IPS-18c (cell line): ENCODE results near the gene CTU2.

Experiments
- H3K4me3 ChIP-seq: 2 replicates; pipeline ENCODE4 v1.7.0; 2013; ENCODE audit warnings: low read depth, mild to moderate bottlenecking, low read length, moderate library complexity; ENCODE audit not compliant: insufficient read depth
- H3K9me3 ChIP-seq: one replicate; pipeline ENCODE4 v1.6.1; 2013; ENCODE audit warnings: mild to moderate bottlenecking, low read length, moderate library complexity; ENCODE audit not compliant: control insufficient read depth, insufficient read depth

Gene CTU2

DNA sequence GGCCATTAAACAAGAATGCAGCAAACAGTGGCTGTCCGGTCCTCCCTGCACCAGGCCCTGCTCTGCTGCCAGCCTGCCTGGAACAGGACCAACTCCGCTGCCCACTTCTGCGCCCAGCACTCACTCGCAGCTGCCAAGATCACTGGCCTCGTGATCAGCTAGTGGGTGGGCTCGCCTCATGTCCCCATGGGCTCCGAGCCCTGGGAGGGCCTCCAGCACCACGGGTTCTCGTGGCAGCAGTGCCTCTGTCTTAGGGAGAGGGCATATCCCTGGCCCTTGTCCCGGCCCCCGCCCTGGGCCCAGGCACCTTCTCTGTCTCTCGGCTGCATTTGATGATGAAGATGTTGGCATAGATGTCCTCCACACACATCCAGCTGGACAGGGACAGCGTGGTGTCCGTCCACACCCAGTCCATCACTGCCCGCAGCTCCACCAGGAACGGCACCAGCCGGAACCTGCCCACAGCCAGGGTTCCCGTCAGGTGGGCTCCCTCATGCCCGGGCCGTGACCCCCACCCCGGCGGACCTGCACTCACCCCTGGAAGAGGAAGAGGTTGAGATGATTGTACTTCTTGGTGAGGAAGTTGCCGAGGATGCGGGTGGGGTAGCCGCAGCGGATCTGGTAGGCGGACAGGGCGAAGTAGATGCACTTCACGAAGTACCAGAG, 13.1 kb downstream of the CTU2 start:
- H3K4me3 ChIP-seq = no peak overlapping the region
- H3K9me3 ChIP-seq = no peaks in the 10 kb centered on the region

DNA sequence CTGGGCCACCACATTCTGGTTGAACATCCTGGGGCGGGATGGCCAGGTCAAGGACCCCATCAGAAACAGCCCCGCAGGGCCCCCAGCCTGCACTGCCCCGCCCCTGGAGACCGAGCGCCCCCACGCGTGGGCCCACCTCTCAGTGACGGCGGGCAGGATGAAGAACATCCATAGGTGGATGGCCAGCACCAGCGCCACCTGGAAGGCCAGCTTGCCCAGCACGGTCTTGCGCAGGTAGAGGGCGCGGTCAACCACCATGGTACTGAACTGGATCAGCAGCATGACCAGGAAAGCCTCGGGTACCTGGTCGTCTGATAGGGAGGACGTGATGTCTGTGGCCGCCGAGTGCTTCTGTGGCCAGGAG, 13.6 kb downstream of the CTU2 start:
- Histone ChIP-seq H3K4me3 (no peak overlapping the region), H3K9me3 (no peaks in the 10 kb centered on the region)

DNA sequence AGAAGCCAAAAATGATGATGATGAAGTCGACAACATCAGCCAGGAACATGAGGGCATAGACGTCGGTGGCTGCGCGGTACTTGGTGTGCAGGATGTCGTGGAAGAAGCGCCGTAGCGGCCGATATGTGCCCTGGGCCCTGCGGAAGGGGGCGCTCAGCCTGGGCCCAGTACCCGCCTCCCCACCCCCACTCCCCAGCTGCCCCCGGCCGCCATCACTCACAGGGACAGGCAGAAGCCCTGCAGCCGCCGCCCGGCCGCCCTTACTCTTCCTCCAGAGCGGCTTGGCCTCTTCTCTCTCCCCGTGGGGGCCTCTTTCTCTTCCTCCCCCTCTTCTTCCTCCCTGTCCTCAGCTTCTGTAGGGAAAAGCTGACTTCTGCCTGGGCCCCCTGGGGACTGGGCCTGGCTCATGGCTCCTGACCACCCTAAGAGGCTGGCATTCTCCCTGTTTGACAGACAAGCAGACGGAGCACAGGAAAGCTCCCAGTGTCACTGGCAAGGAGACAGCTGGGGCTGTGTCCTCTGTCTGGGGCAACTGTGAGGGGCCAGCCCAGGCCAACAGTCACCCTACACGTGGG, 14.2 kb downstream of the CTU2 start:
- H3K9me3 ChIP-seq = no peaks in the 10 kb centered on the region
- H3K4me3 ChIP-seq = no peak overlapping the region

DNA sequence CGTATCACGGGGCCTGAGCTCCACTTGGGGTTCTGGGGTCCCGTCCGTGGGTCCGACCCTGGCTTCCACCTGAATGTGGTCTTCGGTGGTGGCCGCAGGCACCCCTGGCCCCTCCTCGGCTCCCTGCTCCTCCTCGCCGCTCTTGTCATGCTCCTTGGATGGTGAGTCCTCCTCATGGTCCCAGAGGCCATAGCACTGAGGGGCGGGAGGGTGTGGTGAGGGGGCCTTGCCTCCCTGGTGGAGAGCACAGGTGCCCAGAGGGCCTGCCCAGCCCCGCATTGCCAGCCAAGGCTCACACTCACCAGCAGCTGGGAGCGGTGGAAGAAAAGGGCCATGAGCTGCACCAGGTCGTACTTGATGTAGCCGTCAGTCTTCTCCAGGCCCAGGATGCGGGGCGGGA, 14.9 kb downstream of the CTU2 start:
- Histone ChIP-seq H3K9me3 (no peaks in the 10 kb centered on the region), H3K4me3 (no peak overlapping the region)

GRCh38 chr16:88721815-88722755, 15.8 kb downstream of the CTU2 start:
- H3K4me3 ChIP-seq = no peak overlapping the region
- no peaks in the 10 kb centered on the region for H3K9me3 ChIP-seq

DNA sequence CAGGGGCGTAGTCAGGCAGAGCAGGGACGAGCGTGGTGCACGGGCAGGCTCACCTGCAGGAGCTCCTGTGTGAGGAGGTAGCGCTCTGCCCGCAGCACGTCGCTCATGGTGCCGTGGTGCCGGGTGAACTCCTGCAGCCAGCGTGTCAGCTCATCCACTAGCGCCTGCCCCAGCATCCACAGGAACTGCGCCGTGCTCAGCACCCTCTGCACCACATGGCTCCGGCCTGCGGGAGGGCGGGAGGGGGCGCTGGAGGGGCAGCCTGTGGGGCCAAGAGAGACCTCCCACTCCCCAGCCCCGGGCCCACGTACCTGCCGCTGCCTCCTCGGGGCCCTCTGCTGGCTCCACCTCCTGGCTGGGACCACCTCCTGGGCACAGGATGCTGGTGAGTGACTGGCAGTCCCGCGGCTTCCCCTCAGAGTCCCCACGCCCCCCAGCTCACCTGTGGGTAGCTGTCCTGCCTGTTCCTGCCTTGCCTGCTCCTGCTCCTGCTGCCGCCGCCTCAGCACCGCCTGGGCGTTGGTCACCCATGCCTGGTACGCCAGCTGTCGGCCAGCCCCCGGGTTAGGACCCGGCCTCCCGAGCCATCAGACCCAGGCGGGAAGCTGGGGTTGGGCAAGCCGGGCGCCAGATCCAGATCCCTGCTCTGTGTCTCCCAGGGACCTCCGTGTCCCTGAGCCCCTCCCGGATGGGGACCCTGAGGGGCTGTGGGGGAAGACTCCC, 16.6 kb downstream of the CTU2 start:
- H3K9me3 ChIP-seq = no peaks in the 10 kb centered on the region
- no peak overlapping the region for H3K4me3 ChIP-seq

DNA sequence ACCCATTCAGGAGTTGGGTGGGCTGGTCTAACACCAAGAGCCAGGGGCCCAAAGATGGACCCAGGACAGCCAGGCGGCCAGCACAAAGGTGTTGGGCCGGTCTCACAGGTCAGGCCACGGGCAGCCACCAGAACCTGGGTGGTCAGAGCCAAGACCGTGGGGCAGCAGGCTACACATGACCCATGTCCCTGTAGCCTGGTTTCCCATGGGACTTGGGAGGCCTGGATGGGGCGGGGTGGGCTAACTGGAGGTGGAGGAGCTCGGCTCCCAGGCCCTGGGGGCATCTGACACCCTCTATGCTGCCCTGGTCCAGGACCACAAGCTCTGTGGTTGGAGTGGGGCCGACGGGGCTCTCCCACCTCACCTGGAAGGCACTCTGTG, 17.2 kb downstream of the CTU2 start:
- H3K4me3 ChIP-seq = no peak overlapping the region
- no peaks in the 10 kb centered on the region for H3K9me3 ChIP-seq

- Histone ChIP-seq H3K4me3 (no peak overlapping the region), H3K9me3 (no peaks in the 10 kb centered on the region)
Observed at GRCh38 chr16:88723911-88724310, 17.6 kb downstream of the CTU2 start.

- H3K9me3 ChIP-seq = no peaks in the 10 kb centered on the region
- H3K4me3 ChIP-seq = no peak overlapping the region
Observed at GRCh38 chr16:88724855-88725555, 18.7 kb downstream of the CTU2 start.

- Histone ChIP-seq H3K9me3 (no peaks in the 10 kb centered on the region), H3K4me3 (no peak overlapping the region)
Observed at GRCh38 chr16:88725609-88726407, 19.5 kb downstream of the CTU2 start.

- no peaks in the 10 kb centered on the region for H3K9me3 ChIP-seq
- H3K4me3 ChIP-seq = no peak overlapping the region
Observed at GRCh38 chr16:88726408-88726749, 20.1 kb downstream of the CTU2 start.

DNA sequence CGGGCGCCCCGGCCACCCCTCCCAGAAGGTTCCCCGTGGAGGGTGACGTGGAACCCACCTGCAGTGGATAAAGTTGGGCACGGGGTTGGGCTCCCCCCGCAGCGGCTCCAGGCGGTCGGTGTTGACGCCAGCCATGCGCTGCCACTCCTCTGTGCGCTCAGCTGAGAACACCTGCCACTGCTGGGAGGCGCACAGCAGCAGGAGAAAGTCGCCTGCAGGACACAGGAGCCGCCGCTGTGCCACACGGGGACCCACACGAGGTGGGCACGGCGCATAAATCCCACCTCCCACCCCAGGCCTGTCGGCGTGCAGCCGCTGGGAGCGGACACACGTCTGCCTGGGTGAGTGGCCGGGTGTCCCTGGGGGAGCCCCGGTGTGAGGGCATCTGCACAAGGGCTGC, 20.7 kb downstream of the CTU2 start:
- Histone ChIP-seq H3K4me3 (no peak overlapping the region), H3K9me3 (no peaks in the 10 kb centered on the region)

- H3K4me3 ChIP-seq = no peak overlapping the region
- H3K9me3 ChIP-seq = no peaks in the 10 kb centered on the region
Observed at GRCh38 chr16:88727871-88728270, 21.6 kb downstream of the CTU2 start.

DNA sequence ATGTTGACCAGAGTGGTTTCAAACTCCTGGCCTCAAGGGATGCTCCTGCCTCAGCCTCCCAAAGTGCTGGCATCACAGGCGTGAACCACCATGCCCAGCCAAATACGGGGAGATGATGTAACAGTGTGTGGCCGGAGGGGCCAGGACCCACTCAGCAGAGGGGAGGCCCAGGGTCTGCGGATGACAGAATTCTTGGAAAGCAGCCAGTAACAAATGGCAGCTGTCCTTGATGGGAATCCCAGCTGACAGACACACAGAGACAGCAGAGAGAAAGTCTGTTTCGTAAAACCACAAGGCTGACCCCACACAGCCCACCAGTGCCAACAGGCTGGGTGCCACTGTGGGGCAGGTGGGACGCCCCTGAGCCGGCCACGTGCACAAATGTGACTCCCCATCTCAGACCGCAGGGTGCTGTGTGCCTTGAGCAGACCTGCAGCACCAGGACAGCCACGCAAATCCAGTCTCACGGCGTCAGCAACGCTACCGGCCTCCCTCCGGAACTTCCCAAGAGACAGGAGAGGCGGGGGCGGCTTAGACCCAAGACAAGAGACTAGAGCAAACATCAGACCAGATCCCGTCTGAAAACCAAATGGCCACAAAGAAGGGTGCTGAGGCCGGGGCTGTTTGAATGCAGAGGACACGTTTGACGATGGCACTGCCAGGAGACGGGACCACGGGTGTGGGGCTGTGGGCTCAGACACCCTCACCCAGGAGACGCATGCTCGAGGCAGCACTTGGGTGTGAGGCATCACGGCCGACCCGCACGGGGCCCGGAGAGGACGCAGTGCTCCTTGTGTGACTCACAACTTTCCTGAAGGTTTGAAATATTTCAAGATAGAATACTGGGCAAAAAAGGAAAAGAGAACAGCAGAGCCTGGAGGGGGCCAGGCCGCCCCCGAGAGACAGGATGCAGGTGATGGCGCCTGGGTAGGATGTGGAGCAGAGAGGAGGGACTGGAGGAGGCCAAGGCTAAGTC, 24.6 kb downstream of the CTU2 start:
- H3K9me3 ChIP-seq = no peaks in the 10 kb centered on the region
- H3K4me3 ChIP-seq = no peak overlapping the region

- H3K4me3 ChIP-seq = no peak overlapping the region
- no peaks in the 10 kb centered on the region for H3K9me3 ChIP-seq
Observed at GRCh38 chr16:88731699-88732098, 25.4 kb downstream of the CTU2 start.
